Fibroblast of lung (primary cell): ENCODE data around the gene IGF2BP2. TPM values are rescaled to one million over a fixed set of nuclear protein-coding genes. Genes with fewer than 3 reads are reported as not detected.
A peak's percentile ranks its signal among the peaks of the same experiment; 100 is the strongest.

Experiments
- DNase-seq, 2 donors: peaks; one replicate each; pipeline versions ENCODE4 v3.0.0 to v3.0.0-alpha.2; 2010; ENCODE audit warnings: low read depth in 2 of 2
- H2AFZ ChIP-seq: 2 replicates; pipeline ENCODE4 v1.5.1; 2012; ENCODE audit warnings: low read length, control low read depth, inconsistent platforms
- H3K27ac ChIP-seq: 2 replicates; pipeline ENCODE4 v1.5.1; 2011; ENCODE audit warnings: low read length, control low read depth; ENCODE audit not compliant: insufficient read depth
- H3K27me3 ChIP-seq: 2 replicates; pipeline ENCODE4 v1.5.1; 2011; ENCODE audit warnings: mild to moderate bottlenecking, low read length; ENCODE audit not compliant: control insufficient read depth, insufficient read depth
- H3K36me3 ChIP-seq: 2 replicates; pipeline ENCODE4 v1.5.1; 2011; ENCODE audit warnings: low read length; ENCODE audit not compliant: control insufficient read depth, insufficient read depth
- H3K4me1 ChIP-seq: 2 replicates; pipeline ENCODE4 v1.5.1; 2011; ENCODE audit warnings: low read length; ENCODE audit not compliant: control insufficient read depth, insufficient read depth; ENCODE audit errors: extremely low read depth
- H3K4me2 ChIP-seq: 2 replicates; pipeline ENCODE4 v1.5.1; 2011; ENCODE audit warnings: low read length, control low read depth; ENCODE audit not compliant: insufficient read depth; ENCODE audit errors: extremely low read depth
- H3K4me3 ChIP-seq, 4 experiments: fragments of 200-600 bp in 1 of 4; sonication (generic) in 1 of 4; replicated peaks in 1 of 4; 2 replicates each; pipeline ENCODE4 v1.5.1; 2011 to 2016; ENCODE audit warnings: low read length in 4 of 4, low read depth in 3 of 4, mild to moderate bottlenecking in 3 of 4, control low read depth in 2 of 4, inconsistent platforms in 1 of 4, mixed read lengths in 1 of 4; ENCODE audit not compliant: insufficient read depth in 1 of 4; ENCODE audit errors: control extremely low read depth in 1 of 4
- H3K79me2 ChIP-seq: 2 replicates; pipeline ENCODE4 v1.5.1; 2012; ENCODE audit warnings: mild to moderate bottlenecking, low read length, inconsistent platforms; ENCODE audit not compliant: control insufficient read depth, insufficient read depth
- H3K9ac ChIP-seq: 2 replicates; pipeline ENCODE4 v1.5.1; 2011; ENCODE audit warnings: mild to moderate bottlenecking, low read length, control low read depth; ENCODE audit not compliant: insufficient read depth
- H3K9me3 ChIP-seq: 2 replicates; pipeline ENCODE4 v1.5.1; 2012; ENCODE audit warnings: low read depth, low read length; ENCODE audit not compliant: control insufficient read depth, insufficient read depth
- H4K20me1 ChIP-seq: 2 replicates; pipeline ENCODE4 v1.5.1; 2011; ENCODE audit warnings: low read length; ENCODE audit not compliant: control insufficient read depth, insufficient read depth; ENCODE audit errors: extremely low read depth
- EZH2 ChIP-seq: IDR thresholded peaks from 2 replicates; pipeline ENCODE4 v1.5.1; 2012; ENCODE audit warnings: low read length, control low read depth, mild to moderate bottlenecking; ENCODE audit errors: missing control alignments
- polyA plus RNA-seq, 2 donors: library from polyadenylated mRNA; depleted of rRNA in 1 of 2; stranded (reverse) in 1 of 2; unstranded in 1 of 2; fragments of >200 nt; gene quantifications; 2 replicates each; pipeline ENCODE4 v1.2.1, GENCODE V29; 2011 to 2012; ENCODE audit warnings: missing spikeins in 1 of 2
- total RNA-seq: library from RNA; depleted of rRNA; stranded (reverse); fragments of >200 nt; gene quantifications from 2 replicates; pipeline ENCODE4 v1.2.1, GENCODE V29; 2014
- TF ChIP-seq, protein P1 (sequence below), 2 donors: IDR thresholded peaks in 1 of 2; conservative IDR thresholded peaks in 1 of 2; 1 replicate in 1 of 2; 2 replicates in 1 of 2; pipeline ENCODE4 v1.5.1; 2011 to 2012; ENCODE audit warnings: low read length in 2 of 2, control low read depth in 1 of 2, inconsistent platforms in 1 of 2, low read depth in 1 of 2, mild to moderate bottlenecking in 1 of 2

The IGF2BP2 gene
- total and polyA plus RNA-seq, 2 donors (not counting 1 experiment from before 2014, with no cell fraction given): 5.5 to 46.1 TPM

DNA sequence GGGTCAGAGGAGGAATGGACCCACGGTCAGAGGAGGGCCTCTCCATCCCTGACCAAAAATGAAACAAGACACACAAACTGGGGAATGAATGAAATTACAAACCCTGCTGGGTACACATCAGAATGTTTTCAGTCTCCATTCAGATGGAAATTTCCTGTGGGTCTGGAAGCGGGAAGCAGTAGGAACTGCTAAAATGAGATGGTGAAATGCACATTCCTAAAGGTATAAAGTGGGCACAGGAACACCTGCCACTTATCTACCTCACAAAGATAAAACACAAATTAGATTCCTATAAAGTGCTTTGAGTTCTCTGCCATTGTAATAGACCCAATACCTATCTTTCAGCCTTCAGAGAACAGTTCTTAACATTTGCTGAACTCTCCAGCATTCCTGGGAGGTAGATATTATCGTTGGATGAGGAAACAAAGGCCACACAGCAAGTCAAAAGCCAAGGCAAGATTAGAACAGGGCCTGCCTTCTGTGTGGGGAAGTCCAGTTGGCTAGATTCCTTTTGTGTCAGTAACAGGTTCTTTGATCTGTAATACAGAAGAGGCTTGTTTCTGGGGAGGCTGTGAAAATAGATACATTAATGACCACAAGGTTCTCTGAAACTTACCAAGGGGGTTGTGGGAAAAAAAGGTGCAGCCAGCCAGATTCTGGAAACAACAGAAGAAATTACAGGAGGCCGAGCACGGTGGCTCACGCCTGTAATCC, 98.4 kb downstream of the IGF2BP2 start:
- Histone ChIP-seq H3K4me1 (peaks cover 20% of the 10 kb centered on the region), H3K27me3 (no peaks in the 10 kb centered on the region), H3K79me2 (peaks cover 66% of the 10 kb centered on the region), H3K4me3 (no peak overlapping the region), H3K4me2 (no peak overlapping the region), H2AFZ (no peak overlapping the region), H4K20me1 (no peaks in the 10 kb centered on the region), H3K27ac (no peak overlapping the region), H3K36me3 (no peaks in the 10 kb centered on the region), H3K9me3 (no peaks in the 10 kb centered on the region), H3K9ac (no peak overlapping the region)
- DNase-seq: no peak
- TF ChIP-seq, protein P1, sequence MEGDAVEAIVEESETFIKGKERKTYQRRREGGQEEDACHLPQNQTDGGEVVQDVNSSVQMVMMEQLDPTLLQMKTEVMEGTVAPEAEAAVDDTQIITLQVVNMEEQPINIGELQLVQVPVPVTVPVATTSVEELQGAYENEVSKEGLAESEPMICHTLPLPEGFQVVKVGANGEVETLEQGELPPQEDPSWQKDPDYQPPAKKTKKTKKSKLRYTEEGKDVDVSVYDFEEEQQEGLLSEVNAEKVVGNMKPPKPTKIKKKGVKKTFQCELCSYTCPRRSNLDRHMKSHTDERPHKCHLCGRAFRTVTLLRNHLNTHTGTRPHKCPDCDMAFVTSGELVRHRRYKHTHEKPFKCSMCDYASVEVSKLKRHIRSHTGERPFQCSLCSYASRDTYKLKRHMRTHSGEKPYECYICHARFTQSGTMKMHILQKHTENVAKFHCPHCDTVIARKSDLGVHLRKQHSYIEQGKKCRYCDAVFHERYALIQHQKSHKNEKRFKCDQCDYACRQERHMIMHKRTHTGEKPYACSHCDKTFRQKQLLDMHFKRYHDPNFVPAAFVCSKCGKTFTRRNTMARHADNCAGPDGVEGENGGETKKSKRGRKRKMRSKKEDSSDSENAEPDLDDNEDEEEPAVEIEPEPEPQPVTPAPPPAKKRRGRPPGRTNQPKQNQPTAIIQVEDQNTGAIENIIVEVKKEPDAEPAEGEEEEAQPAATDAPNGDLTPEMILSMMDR (conservative IDR thresholded peaks at IDR 0.05 in 1 of 2, IDR thresholded peaks at IDR 0.05 in 1 of 2; ENCODE audit: low read depth in 1 of 2, low read length in 2 of 2): no peak
- TF ChIP-seq EZH2: no peak

DNA sequence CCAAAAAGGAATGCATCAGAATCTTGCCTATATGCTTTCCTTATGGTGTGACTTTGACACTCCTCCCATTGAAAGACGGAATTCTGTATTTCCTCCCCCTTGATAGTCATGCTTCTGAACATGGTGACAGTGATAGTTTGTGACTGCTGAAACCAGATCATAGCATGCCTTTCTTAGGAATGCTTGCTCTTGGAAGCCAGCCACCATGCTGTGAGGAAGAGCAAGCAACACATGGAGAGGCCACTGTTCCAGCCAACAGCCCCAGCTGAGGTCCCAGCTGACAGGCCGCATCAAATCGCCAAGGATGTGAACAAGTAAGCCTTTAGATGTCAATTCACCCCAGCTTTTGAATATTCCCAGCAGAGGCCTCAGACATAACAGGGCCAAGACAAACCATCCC, 100.1 kb downstream of the IGF2BP2 start:
- Histone ChIP-seq H3K4me2 (peak overlapping the region; percentile 30), H3K4me1 (peaks cover 18% of the 10 kb centered on the region), H4K20me1 (no peaks in the 10 kb centered on the region), H3K4me3 (no peak overlapping the region), H3K9ac (no peak overlapping the region), H3K36me3 (no peaks in the 10 kb centered on the region), H3K27ac (peak overlapping the region; percentile 46), H3K27me3 (no peaks in the 10 kb centered on the region), H3K9me3 (no peaks in the 10 kb centered on the region), H3K79me2 (peaks cover 58% of the 10 kb centered on the region), H2AFZ (no peak overlapping the region)
- peak; percentile 65 to 70 for DNase-seq
- no peak for TF ChIP-seq EZH2
- TF ChIP-seq, protein P1 (conservative IDR thresholded peaks at IDR 0.05 in 1 of 2, IDR thresholded peaks at IDR 0.05 in 1 of 2; ENCODE audit: low read depth in 1 of 2, low read length in 2 of 2): no peak

DNA sequence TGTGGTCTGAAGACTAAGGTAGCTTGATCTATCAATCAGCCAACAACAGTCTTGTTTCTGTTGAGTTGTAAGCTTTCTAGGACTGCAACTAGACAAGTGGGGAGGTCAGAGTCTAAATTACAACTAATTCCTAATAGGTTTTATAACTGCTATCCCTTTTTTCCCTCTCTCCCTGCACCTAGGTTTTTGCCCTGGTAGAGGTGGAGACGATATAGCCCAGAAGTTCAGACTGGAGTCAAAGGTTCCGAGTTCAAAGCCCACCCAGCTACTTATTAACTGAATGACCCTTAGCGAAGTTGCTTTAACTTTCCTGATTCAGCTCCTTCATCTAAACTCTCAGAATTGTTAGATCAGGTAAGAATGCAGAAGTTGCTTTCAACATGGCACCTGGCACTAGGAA, 100.6 kb downstream of the IGF2BP2 start:
- Histone ChIP-seq H3K9ac (no peak overlapping the region), H3K79me2 (peaks cover 58% of the 10 kb centered on the region), H2AFZ (no peak overlapping the region), H3K4me1 (peaks cover 16% of the 10 kb centered on the region), H4K20me1 (no peaks in the 10 kb centered on the region), H3K9me3 (no peaks in the 10 kb centered on the region), H3K4me3 (no peak overlapping the region), H3K36me3 (no peaks in the 10 kb centered on the region), H3K27ac (no peak overlapping the region), H3K4me2 (no peak overlapping the region), H3K27me3 (no peaks in the 10 kb centered on the region)
- DNase-seq: no peak
- TF ChIP-seq, protein P1 (conservative IDR thresholded peaks at IDR 0.05 in 1 of 2, IDR thresholded peaks at IDR 0.05 in 1 of 2; ENCODE audit: low read depth in 1 of 2, low read length in 2 of 2): no peak
- no peak for TF ChIP-seq EZH2
